GM18508 (cell line): ENCODE measurements around the gene ULK3.

Experiments
- ATAC-seq: cut with Tn5 transposase; IDR thresholded peaks from one replicate; pipeline ENCODE4 v1.9.1; 2021; ENCODE audit warnings: moderate number of reproducible peaks; ENCODE audit not compliant: insufficient read depth, unreplicated experiment

Gene ULK3

DNA sequence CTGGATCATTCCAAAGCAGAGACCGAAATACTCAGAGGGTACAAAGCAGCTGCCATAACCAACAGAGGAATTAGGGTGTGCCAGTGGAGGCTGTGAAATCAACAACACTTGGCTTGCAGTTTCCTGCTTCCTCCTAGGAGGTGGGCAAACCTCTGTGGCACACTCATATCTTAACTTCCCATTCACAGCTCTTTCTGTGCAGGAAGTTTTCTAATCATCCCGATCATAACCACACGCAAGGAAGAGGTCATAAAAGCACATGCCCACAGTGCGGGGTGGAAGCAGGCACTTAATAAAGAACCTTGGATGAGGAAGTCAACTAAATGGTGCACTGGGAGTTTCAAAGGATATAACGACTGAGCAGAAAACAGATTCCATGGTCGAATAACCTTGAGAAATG lies 25.1 kb upstream of the ULK3 start:
- no peak for ATAC-seq

DNA sequence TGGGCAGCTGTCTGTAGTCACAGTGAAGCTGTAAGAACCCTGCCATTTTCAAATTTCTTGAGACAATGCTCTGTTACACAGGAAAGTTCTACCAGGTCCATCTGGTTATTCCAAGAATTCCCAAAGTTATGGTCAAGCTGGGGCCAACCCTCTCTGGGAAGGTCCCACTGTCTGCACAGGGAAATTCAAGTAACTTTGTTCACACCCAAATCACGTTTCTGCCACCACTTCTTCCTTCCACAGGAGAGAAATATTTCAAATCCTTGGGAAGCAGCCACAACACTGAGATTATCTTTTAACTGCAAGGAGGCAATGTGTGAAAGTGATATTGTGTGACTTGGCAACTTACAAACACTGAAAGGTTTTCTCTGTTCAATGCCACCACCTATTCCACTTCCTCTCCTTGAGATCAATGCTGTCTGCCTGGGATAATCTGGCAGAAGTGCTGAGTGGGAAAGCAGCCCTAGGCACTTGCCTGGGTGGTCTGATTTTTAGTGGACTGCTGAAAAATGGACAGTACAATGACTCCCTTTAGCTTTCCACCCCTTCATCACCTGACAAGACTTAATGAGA lies 24.6 kb upstream of the ULK3 start:
- no peak for ATAC-seq

DNA sequence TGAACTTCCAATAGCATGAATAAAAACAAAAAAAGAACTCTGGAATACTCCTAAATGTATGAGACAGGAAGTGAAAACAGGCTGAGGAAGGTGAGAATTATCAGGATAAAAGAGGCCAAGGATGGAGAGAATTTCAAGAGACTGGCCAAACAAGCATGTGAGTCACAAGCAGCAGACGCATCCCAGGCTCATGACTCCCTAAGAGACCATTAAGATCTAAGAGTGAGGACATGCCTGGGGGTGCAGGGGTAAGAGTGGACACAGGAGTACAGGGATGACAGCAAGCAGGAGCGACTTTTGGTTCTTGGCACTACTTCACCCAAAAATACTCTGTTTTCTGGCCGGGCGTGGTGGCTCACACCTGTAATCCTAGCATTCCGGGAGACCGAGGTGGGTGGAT lies 23.1 kb upstream of the ULK3 start:
- no peak for ATAC-seq

DNA sequence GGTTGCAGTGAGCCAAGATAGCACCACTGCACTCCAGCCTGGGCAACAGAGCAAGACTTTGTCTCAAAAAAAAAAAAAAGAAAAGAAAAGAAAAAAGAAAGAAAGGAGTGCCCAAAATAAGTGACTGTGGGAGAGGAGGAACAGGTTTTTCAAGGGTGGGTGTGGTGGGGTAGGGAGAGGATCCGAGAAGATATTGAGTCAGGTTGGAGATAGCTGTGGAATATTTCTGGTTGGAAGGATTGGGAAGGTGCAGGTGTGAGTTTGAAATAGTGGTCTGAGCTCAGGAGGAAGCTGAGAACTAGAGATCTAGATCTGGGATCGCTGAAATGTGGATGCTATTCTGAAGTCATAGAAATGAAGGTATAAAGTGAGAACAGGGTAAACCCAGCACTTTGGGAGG lies 22.4 kb upstream of the ULK3 start:
- ATAC-seq, result no peak

DNA sequence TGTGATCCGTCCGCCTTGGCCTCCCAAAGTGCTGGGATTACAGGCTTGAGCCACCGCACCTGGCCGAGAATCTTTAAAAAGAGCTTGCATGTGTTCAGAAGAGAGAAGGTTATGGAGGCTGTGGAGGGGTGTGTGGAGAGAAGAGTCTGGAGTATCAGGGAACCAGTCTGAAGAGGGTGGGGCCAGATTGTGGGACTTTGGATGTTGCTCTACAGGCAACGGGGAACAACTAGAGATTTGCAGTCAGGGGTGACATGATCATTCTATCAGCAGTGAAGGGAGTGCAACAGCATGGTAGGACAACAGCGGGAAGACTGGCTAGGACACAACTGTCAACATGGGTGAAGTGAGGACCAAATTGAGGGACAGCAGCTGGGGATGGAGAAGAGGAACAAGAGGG lies 21.3 kb upstream of the ULK3 start:
- ATAC-seq, result no peak

DNA sequence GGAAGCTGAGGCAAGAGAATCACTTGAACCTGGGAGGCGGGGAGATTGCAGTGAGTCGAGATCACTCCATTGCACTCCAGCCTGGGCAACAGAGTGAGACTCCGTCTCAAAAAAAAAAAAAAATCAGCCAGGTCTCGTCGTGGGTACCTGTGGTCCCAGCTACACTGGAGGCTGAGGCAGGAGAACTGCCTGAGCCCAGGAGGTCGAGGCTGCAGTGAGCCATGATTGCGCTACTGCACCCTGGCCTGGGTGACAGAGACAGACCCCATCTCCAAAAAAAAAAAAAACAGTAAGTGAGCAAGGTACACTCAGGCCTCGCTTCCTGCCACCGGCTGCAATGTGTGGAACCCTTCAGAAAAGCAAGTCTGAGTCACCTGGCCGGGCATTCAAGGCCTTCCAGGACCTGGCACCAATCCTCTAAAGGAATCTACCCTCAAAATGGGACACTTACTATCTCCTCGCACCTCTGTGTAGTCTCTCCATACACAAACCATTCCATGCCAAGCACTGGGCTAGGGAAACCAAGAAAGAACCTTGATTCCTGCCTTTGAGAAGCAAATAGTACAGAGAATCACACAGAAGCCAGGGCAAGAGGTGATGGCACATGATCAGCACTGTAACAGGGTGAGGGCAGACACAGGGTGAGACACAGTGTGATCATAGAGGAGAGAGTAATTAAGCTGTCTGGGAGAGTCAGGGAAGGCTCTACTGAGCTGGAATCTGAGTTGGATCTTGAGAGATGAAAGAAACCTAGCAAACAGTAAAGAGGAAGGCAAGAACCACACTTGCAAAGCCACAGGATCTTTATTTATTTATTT lies 20.5 kb upstream of the ULK3 start:
- ATAC-seq, result no peak

DNA sequence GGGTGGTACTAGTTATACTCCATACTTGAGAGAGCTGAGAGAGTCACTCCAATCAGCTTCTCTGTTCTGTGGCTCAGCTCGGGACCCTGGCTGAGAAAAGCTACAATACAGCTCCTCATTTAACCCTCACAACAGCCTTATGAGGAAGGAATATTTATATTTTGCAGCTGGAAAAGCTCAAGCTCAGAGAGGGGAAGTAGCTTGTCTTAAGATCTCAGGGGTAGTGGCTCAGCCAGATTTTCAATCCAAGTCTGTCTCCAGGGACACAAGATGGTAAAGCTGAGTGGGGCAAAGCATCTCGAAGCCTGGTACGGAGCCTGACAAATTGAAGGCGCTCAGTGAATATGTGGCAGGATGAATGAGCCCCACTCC lies 15.4 kb upstream of the ULK3 start:
- ATAC-seq, result no peak

DNA sequence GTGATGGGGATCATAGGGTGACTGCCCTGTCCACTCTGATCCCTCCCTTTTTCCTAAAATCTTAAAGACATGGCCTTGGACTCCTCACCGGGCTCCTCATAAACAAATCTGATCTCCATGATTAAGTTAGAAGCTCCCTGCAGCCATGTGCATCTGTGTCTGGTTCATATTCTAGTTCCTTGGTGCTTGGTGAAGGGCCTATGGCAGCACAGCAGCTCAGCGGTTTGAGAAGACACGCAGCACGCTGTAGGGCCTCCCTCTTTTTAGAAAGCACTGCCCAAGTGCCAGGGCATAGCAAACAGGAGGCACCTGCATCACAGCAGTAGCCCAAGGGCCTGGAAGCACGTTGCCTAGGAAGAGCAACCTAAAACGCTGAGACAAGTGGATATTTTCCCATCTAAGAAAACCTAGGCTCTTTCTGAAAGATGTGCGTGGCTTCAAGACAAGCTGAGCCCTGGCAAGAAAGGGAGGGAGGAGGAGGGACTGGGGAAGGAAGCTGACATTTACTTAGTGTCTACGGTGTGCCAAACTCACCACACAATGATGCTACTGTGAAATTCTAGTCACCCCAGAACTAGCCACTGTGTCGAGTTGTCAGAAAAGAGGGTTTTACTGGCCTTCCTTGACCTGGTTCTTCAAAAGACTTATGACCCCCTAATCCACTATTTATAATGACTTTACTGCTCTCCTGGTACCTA lies 14.9 kb upstream of the ULK3 start:
- ATAC-seq, result peak; percentile 17

DNA sequence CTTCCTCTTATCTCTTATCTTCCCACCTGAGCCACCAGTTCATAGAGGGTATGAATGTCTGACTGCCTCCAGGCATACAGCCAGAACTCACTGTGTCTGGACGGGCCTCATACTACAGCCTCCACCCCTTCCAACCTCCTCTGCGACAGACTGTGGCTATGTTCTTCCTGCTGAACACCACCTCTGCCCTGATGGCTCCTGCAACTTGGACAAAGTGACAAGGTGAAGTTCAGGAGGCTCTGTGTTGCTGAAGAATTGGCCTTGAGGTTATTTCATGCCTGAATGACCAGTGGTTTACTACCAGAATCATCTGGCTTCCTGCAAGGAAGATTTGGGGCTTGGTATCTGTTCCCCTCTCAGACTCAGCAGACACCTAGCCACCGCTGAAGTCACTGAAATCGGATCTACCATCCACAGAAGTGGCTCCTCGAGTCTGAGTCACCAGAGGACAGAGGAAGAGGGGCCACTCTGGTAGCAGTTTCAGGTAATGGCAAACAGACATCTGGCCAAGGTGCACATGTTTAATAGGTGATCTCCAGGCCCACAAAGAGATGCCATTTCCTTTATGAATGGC lies 14.2 kb upstream of the ULK3 start:
- peak; percentile 62 for ATAC-seq

DNA sequence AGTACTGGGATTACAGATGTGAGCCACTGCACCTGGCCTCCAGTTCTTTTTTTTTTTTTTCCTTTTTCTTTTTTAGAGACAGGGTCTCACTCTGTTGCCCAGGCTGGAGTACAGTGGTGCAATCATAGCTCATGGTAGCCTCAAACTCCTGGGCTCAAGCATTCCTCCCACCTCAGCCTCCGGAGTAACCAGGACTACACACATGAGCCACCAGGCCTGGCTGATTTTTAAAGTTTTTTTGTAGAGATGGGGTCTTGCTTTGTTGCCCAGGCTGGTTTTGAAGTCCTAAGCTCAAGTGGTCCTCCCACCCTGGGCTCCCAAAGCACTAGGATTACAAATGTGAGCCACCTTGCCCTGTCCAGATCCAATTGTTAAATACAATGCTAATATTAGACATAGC lies 13.6 kb upstream of the ULK3 start:
- ATAC-seq, result no peak

DNA sequence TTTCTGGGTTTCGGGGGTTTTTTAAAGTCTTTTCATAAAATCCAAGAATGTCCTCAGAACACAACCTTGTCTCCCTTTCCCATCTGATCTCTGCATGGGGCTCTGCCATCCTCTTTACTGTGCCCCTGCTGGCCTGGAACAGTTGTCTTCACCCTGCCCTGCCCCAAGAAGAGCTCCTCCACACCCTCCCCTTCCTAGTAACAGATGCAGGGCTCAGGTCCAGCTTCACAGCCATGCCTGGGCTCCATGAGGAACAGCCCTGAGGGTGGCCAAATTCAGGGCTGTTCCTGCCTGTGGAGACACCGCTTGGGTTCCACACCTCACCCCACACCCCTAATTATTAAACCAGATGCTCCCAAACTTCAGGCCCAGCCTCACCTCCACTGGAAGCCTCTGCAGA lies 12.9 kb upstream of the ULK3 start:
- no peak for ATAC-seq

DNA sequence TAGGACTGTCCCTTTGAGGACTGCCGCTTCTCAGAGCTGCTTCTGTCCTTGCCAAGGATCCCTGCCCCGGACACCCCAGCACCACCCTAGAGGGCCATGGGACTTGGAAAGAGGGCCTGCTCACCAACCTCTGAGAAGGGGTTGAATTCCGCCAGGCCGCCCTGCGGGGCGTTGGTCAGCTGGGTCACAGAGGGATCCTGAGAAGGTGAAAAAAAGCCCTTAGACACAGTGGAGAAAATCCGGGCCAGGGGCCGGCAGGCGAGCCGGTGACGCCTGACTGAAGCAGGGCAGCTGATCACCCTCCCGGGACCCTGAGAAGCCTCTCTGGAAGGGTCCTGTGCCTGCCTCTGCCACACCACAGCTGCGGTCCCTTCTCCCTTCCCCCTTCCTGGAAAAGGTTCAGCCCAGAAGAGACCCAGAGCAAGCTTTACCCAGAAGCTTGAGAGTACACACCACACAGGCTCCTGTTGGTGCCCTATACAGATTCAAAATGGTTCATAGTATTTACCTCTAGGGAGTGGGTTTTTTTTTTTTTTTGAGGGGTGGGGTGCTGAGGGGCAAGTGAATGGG lies 11.6 kb upstream of the ULK3 start:
- no peak for ATAC-seq

DNA sequence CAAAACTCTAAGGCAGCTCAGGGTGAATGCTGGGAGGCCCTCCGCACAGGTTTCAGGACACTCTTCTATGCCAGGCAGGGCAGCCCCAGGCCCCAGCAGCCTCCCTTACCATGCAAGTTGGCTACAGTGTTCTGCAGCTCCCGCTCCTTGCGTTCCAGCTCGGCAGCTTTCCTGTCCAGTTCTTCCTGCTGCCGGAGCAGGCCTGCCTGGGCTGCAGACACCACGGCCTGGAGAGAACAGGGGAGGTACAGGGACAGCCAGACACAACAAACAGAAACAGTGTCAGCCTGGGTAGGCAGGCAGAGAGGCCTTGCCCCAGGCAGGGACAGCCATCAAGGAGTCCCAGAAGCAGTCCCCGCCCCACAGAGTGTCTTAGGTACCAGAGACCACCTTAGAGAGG lies 9.0 kb upstream of the ULK3 start:
- ATAC-seq, result no peak

DNA sequence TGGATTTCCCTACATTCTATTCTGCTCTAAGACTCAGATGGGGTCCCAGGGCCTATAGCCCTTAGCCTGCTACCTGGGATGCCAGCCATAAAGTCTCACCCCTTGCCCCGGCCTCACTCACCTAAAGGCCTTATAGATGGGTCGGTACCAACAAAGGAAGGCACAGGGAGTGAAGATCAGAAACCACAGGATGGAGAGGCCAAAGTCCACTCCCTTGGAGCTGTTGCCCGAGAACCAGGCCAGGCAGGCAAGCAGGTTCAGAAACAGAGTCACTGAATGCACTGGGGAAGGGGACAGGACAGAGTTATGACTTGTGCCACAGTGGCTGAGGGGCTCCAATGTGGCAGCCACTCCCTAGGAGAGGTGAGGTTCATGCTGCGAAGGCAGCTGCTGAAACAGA lies 7.4 kb upstream of the ULK3 start:
- ATAC-seq, result no peak

DNA sequence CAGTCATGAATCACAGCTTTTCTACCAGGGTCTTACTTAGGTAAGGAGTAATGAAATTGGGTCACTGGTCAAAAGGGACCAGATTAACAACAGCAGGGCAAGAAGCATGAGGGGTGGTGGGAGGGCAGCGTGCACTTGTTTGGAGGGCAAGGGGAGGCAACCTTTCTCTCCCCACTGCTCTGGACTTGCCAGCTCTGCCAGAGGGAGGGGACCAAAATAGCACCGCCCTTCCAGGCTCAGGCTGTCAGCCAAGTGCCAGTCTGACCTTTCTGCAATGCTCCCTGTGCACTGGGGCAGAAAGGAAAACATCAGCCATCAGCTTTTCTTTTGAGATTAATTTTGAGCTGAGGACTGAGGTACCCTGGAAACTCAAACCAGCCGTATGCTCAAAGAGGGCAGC lies 4.5 kb upstream of the ULK3 start:
- no peak for ATAC-seq

DNA sequence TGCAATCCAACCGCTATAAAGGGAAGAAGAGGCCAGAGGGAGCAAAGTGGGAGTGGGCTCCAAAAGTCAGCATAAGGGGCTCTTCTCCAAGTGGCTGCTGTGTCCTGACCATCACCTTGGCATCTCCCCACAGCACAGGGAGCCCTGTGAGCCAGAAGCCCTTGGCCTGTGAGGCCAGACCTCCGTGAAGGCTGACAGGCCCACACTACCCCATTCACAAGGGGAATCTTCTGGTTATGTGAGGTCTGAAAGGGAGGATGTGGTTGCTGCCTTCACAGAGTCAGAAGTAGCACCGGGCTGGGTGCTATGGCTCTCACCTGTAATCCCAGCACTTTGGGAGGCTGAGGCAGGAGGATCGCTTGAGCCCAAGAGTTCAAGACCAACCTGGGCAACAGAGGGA lies 2.6 kb upstream of the ULK3 start:
- no peak for ATAC-seq

DNA sequence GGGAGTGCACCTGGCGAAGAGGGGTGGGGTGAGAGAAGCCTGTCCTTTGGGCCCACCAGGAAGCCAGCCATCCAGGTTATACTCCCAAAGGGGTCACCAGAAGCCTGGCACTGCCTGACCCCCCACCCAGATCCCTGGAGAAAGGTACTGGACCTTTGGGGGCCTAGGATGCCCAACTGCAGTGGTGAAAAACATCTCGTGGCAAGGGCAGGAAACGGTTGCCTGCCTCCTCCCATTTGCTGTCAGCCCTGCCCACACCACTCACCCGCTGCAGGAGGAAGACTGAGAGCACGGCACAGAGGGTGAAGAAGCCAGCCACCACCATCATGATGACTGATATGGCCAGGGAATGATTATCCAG lies 2.2 kb upstream of the ULK3 start:
- no peak for ATAC-seq

DNA sequence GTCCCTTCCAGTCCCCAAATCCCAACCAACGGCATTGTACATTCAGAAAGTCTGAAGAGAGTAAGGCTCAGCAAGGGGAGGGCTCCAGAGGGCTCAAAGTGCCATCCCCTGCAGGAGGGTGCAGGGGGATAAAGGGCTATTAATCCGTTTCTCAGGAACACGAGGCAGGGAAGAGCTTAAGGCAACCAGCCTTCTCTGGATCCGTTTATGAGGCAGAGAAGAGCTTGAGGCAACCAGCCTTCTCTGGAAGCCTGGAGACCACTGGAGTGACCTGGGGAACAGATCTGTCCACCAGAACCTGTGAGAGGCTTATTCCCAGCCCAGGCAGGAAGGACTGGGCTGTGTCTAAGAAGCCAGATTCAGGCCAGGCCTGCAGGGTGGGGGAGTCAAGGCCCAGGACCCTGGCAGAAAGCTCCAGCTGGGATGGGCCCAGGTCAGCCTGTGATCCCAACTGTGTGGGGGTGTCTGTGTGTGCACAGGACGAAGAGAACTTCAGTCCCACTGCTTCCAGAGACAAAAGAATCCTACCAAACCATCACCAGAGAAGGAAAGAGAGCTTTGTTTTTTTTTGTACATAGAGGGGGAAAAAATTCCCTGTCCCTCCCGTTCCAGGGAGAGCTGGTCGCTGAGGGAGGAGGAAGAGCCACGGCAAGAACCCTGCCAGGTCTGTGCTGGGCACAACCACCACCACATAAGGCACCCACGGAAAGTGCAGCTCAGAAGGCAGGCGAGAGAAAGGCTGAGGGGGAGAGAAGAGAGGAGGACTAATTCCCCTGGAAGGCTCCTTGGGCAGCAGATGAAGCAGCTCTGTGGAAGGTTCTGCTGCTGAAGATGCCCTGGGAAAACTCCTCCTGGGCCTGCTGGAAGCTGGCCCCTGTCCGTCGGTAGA lies 1.6 kb upstream of the ULK3 start:
- no peak for ATAC-seq

DNA sequence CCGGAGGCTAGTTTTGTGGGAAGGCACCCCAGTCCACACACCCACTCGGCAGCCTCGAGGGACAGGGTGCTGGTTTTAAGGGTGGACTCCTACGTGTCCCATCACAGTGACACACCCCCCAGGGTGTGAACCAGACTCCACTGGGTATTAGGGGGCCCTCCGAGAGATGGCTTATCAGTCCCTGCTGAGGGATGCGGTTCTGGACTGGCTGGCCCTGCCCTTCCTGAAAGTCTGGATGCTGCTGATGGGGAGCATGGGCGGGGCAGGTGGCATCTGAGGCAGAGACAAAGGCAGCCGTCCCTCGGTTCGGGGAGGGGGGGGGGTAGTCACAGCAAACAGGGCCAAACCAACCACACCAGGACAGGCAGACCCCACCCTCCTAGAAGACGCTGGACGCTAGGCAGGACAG lies 939 bp upstream of the ULK3 start:
- no peak for ATAC-seq

DNA sequence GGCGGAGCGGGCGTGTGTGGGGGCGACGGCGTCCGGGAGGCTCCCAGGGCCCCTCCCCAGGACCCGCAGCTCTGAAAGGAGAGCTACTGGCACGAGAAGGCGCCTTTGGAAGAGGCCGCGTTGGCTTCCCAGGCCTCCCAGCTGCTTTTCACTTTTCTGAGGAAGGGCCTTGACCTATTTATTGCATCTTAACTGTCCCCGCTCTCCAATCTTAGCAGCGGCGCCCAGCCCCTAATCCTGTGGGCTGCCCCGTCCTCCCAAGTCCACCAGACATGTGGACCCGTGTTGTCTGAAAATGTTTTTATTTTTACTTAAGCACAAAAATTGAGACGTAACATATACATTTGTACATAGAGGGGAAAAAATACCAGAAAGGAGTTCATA lies 481 bp upstream of the ULK3 start:
- ATAC-seq, result no peak
